Right cardiac atrium (tissue), 5 donors: ENCODE results near the gene NMNAT2. TPM values are rescaled to one million over a fixed set of nuclear protein-coding genes. Genes with fewer than 3 reads are reported as not detected.
"Not testable (repeated sequence)": the region's sequence is repeated elsewhere in the genome, so short reads cannot be mapped to it uniquely, and the experiment has no call there.

Source experiments
- ATAC-seq, 2 donors: fragments of 200-7000 bp; cut with Tn5 transposase; one replicate each; pipeline versions ENCODE4 v1.8.0 to v1.9.1; 2020; ENCODE audit warnings: moderate library complexity in 2 of 2, mild to moderate bottlenecking in 1 of 2
- DNase-seq, 3 donors: peaks; one replicate each; pipeline ENCODE4 v3.0.0-alpha.2; 2020
- H3K27ac ChIP-seq: one replicate; pipeline ENCODE4 v1.5.1; 2013; ENCODE audit warnings: mild to moderate bottlenecking, low read length, control low read depth, moderate library complexity
- H3K27me3 ChIP-seq: one replicate; pipeline ENCODE4 v1.6.1; 2013; ENCODE audit not compliant: control insufficient read depth, insufficient read depth
- H3K4me1 ChIP-seq: one replicate; pipeline ENCODE4 v1.6.1; 2013; ENCODE audit warnings: low read length; ENCODE audit not compliant: control insufficient read depth, insufficient read depth
- H3K4me3 ChIP-seq: one replicate; pipeline ENCODE4 v1.5.1; 2013; ENCODE audit warnings: low read length, control low read depth
- H3K9me3 ChIP-seq: one replicate; pipeline ENCODE4 v1.6.1; 2013; ENCODE audit warnings: low read length; ENCODE audit not compliant: control insufficient read depth
- WGBS: extraction: QIAGEN DNeasy Blood & Tissue Kit; methylation state at CpG from one replicate; pipeline ENCODE4 v1.1.7; 2013; 5-methylcytosine and 5-hydroxymethylcytosine counted together
- intact Hi-C, 4 donors: fragments of 100-400 bp; cut with DNase I; formaldehyde crosslinking; loops; one replicate each; pipeline versions ENCODE4 v1.11.0 to v1.14.0; 2022 to 2023
- polyA plus RNA-seq: library from polyadenylated mRNA; stranded (reverse); fragments of 200-250 nt; gene quantifications from one replicate; pipeline ENCODE4 v1.2.3, GENCODE V29; 2013
- total RNA-seq, 4 donors: library from RNA; stranded (reverse); fragmentation: NEBNext Ultra II Directional; extraction: Animal tissue kit (Norgen Biotek cat#: 25700); gene quantifications; one replicate each; pipeline ENCODE4 v1.2.1, GENCODE V29; 2021
- donor health status: healthy with polysubstance abuse.
- donor health status: DM: no; HTN: yes; CAD: no.
- donor health status: DM: no; HTN: no; CAD: no.
- donor health status: DM: no; HTN: yes; CAD: no; lungs with severe emphysema.
- donor health status: DM: yes; HTN: yes; CAD: no.

The NMNAT2 gene
- total and polyA plus RNA-seq, 5 donors = 14.1 to 80.6 (median 39.7) TPM

DNA sequence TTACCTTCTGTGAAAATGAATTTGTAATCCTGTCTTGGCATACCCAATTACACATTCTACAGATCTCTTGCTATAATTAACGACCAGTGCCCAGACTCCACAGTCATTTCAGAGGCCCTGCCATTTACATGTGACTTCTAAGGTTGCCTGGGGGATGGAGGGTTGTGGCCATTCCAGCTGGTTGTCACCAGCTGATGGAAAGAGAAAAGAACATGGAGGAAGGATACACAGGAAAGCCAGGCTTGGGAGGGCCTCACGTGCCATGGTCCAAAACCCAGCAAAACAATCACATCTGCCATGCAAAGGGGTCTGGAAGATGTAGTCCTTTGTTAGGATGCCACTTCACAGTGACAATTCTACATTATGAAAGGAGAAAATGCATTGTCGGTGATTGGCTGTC lies 172.8 kb downstream of the NMNAT2 start:
- no peak for ATAC-seq
- WGBS = 96% methylated on average over 3 of the region's 3 CpGs

DNA sequence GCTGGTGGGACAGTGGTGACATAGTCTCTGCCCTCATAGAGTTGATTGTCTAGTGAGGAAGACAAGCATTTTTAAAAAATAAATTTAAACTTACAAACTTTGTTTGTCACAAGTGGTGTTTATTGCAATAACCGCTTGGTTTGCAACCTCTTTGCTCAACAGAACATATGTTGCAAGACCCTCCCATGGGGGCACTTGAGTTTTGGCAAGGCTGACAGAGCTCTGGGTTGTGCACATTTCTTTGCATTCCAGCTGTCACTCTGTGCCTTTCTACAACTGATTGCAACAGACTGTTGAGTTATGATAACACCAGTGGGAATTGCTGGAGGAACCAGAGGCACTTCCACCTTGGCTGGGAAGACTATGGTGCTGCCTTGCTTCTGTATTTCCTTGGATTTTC lies 173.7 kb downstream of the NMNAT2 start:
- no peak overlapping the region for H3K4me3 ChIP-seq
- intact Hi-C loops = no loop called here
- peaks cover 11% of the 10 kb centered on the region for H3K4me1 ChIP-seq
- peak overlapping the region; percentile 87 for H3K27ac ChIP-seq
- ATAC-seq (peak; percentile 65 to 70), DNase-seq (peak; percentile 90 to 95 (median 93))
- no peaks in the 10 kb centered on the region for H3K27me3 ChIP-seq
- WGBS = 29% methylated on average over 1 of the region's 1 CpG
- H3K9me3 ChIP-seq = no peaks in the 10 kb centered on the region

More for the DNA sequence above, 172.8 kb downstream of the NMNAT2 start:
- no peaks in the 10 kb centered on the region for H3K9me3 ChIP-seq
- no peak overlapping the region for H3K27ac ChIP-seq
- H3K4me1 ChIP-seq = peaks cover 8% of the 10 kb centered on the region
- intact Hi-C loops = no loop called here
- no peaks in the 10 kb centered on the region for H3K27me3 ChIP-seq
- no peak overlapping the region for H3K4me3 ChIP-seq
- DNase-seq = no peak

DNA sequence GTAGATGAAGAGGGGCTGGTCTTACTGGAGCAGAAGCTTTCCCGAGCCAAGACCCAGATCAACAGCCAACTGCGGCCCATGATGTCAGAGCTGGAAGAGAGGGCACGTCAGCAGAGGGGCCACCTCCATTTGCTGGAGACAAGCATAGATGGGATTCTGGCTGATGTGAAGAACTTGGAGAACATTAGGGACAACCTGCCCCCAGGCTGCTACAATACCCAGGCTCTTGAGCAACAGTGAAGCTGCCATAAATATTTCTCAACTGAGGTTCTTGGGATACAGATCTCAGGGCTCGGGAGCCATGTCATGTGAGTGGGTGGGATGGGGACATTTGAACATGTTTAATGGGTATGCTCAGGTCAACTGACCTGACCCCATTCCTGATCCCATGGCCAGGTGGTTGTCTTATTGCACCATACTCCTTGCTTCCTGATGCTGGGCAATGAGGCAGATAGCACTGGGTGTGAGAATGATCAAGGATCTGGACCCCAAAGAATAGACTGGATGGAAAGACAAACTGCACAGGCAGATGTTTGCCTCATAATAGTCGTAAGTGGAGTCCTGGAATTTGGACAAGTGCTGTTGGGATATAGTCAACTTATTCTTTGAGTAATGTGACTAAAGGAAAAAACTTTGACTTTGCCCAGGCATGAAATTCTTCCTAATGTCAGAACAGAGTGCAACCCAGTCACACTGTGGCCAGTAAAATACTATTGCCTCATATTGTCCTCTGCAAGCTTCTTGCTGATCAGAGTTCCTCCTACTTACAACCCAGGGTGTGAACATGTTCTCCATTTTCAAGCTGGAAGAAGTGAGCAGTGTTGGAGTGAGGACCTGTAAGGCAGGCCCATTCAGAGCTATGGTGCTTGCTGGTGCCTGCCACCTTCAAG lies 174.8 kb downstream of the NMNAT2 start:
- peak; percentile 84 to 91 (median 89) for DNase-seq
- WGBS = 70% methylated on average over 5 of the region's 5 CpGs
- Histone ChIP-seq H3K9me3 (no peaks in the 10 kb centered on the region), H3K27me3 (no peaks in the 10 kb centered on the region), H3K4me3 (no peak overlapping the region), H3K27ac (peak overlapping the region; percentile 93), H3K4me1 (peaks cover 11% of the 10 kb centered on the region)
- ATAC-seq = peak; percentile 77
- intact Hi-C loops = no loop called here

DNA sequence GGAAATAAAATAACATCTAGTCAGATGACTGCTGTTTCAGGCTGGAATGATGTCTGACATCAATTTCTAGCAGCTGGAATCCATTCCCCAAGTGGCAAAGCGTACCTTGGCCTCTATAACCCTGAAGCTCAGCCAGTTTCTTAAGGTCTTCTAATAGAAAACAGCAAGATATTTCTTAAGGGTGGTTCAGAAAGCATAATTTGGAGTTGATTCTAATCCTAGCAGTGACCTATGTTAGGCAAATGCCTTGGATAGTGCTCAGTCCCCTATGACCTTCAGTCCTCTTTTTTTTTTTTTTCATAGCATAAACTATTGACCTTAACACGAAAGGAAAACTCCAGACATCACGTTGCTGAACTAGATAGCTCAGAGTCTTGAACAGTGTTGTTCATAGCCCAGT lies 175.6 kb downstream of the NMNAT2 start:
- Histone ChIP-seq H3K4me3 (no peak overlapping the region), H3K27ac (peak overlapping the region; percentile 28), H3K4me1 (peaks cover 11% of the 10 kb centered on the region), H3K27me3 (no peaks in the 10 kb centered on the region), H3K9me3 (no peaks in the 10 kb centered on the region)
- intact Hi-C loops = no loop called here
- DNase-seq = no peak
- 59% methylated on average over 3 of the region's 3 CpGs for WGBS
- peak; percentile 36 to 37 for ATAC-seq

DNA sequence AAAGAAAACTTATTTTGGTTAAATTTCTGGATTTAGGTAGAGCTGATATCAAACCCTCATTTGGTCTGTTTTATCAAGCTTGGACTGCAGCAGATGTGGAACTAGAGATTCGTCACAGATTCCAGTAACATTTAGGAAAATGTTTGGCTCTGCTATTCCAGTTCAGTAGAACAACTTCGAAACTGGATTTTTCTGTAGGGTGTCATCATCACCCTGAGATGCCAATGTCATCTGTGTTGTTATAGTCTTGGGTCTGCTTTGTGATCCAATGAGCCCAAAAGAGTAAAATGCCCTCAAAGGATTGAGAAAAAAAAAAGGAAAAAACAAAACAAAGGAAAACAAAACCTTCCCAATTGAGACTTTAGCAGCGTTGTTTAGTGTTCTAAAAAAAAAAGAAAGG lies 176.7 kb downstream of the NMNAT2 start:
- Histone ChIP-seq H3K9me3 (no peaks in the 10 kb centered on the region), H3K4me1 (peaks cover 11% of the 10 kb centered on the region), H3K4me3 (no peak overlapping the region), H3K27ac (no peak overlapping the region), H3K27me3 (no peaks in the 10 kb centered on the region)
- no peak for DNase-seq
- no peak for ATAC-seq
- intact Hi-C loops = no loop called here
- 59% methylated on average over 3 of the region's 3 CpGs for WGBS

DNA sequence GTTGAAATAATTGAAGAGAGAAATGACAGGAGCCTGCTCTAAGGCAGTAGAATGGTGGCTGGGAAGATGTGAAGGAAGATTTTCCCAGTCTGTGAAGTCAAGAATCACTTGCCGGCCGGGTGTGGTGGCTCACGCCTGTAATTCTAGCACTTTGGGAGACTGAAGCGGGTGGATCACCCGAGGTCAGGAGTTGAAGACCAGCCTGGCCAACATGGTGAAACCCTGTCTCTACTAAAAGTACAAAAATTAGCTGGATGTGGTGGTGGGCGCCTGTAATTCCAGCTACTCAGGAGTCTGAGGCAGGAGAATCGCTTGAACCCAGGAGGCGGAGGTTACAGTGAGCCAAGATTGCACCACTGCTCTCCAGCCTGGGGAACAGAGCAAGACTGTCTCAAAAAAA lies 177.3 kb downstream of the NMNAT2 start:
- DNase-seq, H3K4me3 ChIP-seq, ATAC-seq, H3K9me3 ChIP-seq, intact Hi-C loops, H3K27me3 ChIP-seq: not testable (repeated sequence)
- Histone ChIP-seq H3K4me1 (peaks cover 11% of the 10 kb centered on the region), H3K27ac (peak overlapping the region; percentile 75)
- 88% methylated on average over 8 of the region's 8 CpGs for WGBS

DNA sequence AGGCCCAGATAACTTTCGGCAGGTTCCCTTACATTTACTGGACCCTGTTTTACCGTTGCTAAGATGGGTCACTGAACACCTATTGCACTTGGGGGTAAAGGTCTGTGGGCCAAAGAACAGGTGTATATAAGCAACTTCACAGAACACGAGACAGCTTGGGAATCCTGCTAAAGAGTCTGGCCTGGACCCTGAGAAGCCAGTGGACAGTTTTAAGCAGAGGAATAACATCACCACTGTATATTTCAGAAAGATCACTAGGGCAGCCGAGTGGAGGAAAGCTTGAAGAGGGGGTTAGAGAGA lies 177.7 kb downstream of the NMNAT2 start:
- WGBS = 80% methylated on average over 4 of the region's 4 CpGs
- peaks cover 11% of the 10 kb centered on the region for H3K4me1 ChIP-seq
- intact Hi-C loops = no loop called here
- peak overlapping the region; percentile 75 for H3K27ac ChIP-seq
- no peak overlapping the region for H3K4me3 ChIP-seq
- H3K27me3 ChIP-seq = no peaks in the 10 kb centered on the region
- no peaks in the 10 kb centered on the region for H3K9me3 ChIP-seq
- DNase-seq (no peak), ATAC-seq (no peak)

DNA sequence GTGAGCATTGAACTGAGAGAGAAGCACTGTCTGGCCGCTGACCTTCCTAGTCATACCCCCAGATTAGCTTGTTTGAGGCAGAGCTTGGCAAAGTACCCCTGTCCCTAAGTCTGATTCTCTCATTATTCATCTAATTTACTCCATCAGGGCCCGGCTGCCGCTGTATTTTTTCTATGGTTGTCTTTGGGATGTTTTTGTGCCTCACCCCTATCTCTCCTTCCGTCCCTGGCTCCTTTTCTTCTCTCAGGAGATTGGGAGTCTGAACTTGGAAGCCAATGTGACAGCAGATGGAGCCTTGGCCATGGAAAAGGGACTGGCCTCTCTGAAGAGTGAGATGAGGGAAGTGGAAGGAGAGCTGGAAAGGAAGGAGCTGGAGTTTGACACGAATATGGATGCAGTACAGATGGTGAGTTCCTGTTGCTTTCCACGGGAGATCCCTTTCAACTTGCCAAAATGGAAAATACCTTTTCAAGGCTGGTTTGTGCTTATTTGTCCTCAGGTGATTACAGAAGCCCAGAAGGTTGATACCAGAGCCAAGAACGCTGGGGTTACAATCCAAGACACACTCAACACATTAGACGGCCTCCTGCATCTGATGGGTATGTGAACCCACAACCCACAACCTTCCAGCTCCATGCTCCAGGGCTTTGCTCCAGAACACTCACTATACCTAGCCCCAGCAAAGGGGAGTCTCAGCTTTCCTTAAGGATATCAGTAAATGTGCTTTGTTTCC lies 178.2 kb downstream of the NMNAT2 start:
- H3K4me3 ChIP-seq = no peak overlapping the region
- WGBS = 57% methylated on average over 8 of the region's 8 CpGs
- DNase-seq (peak; percentile 66 to 79 (median 72)), ATAC-seq (peak; percentile 51 to 63)
- H3K27me3 ChIP-seq = no peaks in the 10 kb centered on the region
- peak overlapping the region; percentile 75 for H3K27ac ChIP-seq
- peaks cover 8% of the 10 kb centered on the region for H3K4me1 ChIP-seq
- no peaks in the 10 kb centered on the region for H3K9me3 ChIP-seq
- intact Hi-C loops = no loop called here

DNA sequence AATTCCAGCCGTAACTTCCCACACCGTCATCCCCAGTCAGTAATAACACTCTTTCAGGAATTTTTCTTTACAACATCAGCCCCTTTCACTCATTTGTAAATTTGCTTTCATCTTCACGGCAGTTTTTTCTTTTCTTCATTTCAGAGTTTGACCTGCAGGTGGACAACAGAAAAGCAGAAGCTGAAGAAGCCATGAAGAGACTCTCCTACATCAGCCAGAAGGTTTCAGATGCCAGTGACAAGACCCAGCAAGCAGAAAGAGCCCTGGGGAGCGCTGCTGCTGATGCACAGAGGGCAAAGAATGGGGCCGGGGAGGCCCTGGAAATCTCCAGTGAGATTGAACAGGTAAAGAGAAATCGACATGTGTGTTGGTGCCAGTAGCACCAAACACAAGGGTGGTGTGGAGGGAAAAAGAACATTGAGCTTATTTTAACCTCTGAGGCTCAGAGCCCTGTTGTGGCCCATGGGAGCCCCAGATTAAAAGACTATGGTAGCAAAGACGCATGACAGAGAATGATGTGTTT lies 178.9 kb downstream of the NMNAT2 start:
- H3K4me1 ChIP-seq = peaks cover 8% of the 10 kb centered on the region
- WGBS = 76% methylated on average over 7 of the region's 7 CpGs
- intact Hi-C loops = no loop called here
- H3K4me3 ChIP-seq = no peak overlapping the region
- no peak for ATAC-seq
- no peaks in the 10 kb centered on the region for H3K27me3 ChIP-seq
- DNase-seq = peak in 1 of 3 donors; percentile 39
- no peaks in the 10 kb centered on the region for H3K9me3 ChIP-seq
- H3K27ac ChIP-seq = peak overlapping the region; percentile 50

DNA sequence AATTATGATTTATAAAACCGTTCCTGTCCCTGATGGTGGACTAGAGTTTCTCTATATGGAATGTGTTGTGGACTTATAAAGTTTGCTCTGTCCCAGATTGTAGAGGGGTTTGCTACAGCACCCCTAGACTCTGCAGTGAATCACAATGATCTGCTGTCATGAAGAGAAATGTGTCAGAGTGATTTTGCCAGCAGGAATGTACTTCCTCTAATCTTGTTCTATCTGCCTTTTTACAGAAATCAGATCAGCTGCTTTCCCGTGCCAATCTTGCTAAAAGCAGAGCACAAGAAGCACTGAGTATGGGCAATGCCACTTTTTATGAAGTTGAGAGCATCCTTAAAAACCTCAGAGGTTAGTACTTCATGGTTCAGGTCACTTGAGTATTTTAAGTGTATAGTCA lies 180.1 kb downstream of the NMNAT2 start:
- DNase-seq = no peak
- Histone ChIP-seq H3K4me1 (peaks cover 4% of the 10 kb centered on the region), H3K27me3 (no peaks in the 10 kb centered on the region), H3K4me3 (no peak overlapping the region), H3K27ac (no peak overlapping the region), H3K9me3 (no peaks in the 10 kb centered on the region)
- 83% methylated on average over 2 of the region's 2 CpGs for WGBS
- no peak for ATAC-seq
- intact Hi-C loops = no loop called here

DNA sequence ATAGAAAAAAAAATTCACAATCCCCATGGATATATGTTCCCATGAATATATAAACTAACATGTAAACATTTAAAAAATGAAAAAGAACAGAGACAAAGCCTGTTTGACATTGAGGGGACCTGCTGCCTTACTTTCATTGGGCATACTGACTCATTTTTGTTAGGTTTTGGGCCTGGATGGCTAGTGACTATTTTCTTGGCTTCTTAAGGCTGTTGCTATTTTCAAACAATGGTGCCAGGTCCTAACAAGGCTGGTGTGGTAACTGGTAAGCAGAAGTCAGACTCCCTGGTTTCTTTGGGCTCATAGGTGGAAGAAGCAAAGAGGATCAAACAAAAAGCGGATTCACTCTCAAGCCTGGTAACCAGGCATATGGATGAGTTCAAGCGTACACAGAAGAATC lies 181.1 kb downstream of the NMNAT2 start:
- Histone ChIP-seq H3K27ac (no peak overlapping the region), H3K4me1 (peaks cover 4% of the 10 kb centered on the region), H3K9me3 (no peaks in the 10 kb centered on the region), H3K27me3 (no peaks in the 10 kb centered on the region), H3K4me3 (no peak overlapping the region)
- 94% methylated on average over 2 of the region's 2 CpGs for WGBS
- DNase-seq = no peak
- intact Hi-C loops = no loop called here
- no peak for ATAC-seq
